Tibial nerve (tissue), 4 donors: ENCODE measurements around the gene LAMP5.

Experiments used
- EP300 ChIP-seq, 2 donors: sonication (generic); formaldehyde crosslinking; IDR thresholded peaks; one replicate each; pipeline ENCODE4 v1.6.1; 2017; ENCODE audit warnings: antibody characterized with exemption in 2 of 2, mild to moderate bottlenecking in 1 of 2
- POLR2A ChIP-seq, 2 donors: fragments of 450-650 bp; IDR thresholded peaks; one replicate each; pipeline ENCODE4 v1.6.1; 2017; ENCODE audit warnings: antibody characterized with exemption in 2 of 2, mild to moderate bottlenecking in 2 of 2, moderate library complexity in 2 of 2
- TF ChIP-seq, protein P1 (sequence below), 5 experiments: fragments of 200-600 bp in 3 of 5; fragments of 450-650 bp in 2 of 5; sonication (generic) in 3 of 5; IDR thresholded peaks; one replicate each; pipeline ENCODE4 v1.5.1; 2016 to 2019; ENCODE audit warnings: antibody characterized with exemption in 5 of 5, mild to moderate bottlenecking in 3 of 5, moderate library complexity in 2 of 5

DNA sequence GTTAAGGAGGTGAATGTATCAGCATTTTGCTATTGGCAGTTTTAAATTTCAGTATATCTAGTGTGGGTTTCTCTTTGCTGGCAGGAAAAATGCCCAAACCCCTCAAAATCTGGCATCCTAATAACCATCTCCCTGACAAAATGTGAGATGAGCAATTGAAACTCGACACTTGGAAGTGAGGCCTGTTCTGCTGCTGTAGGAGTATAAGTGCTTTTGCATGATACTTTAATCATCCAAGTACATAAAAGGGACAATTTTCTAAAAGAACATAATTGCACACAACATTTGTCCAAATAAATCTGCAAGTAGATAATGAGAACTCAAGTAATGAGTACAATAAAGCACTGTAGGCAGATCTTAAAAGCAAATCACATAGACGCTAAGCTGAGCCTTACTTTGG is 36.5 kb downstream of the LAMP5 start:
- TF ChIP-seq, protein P1, sequence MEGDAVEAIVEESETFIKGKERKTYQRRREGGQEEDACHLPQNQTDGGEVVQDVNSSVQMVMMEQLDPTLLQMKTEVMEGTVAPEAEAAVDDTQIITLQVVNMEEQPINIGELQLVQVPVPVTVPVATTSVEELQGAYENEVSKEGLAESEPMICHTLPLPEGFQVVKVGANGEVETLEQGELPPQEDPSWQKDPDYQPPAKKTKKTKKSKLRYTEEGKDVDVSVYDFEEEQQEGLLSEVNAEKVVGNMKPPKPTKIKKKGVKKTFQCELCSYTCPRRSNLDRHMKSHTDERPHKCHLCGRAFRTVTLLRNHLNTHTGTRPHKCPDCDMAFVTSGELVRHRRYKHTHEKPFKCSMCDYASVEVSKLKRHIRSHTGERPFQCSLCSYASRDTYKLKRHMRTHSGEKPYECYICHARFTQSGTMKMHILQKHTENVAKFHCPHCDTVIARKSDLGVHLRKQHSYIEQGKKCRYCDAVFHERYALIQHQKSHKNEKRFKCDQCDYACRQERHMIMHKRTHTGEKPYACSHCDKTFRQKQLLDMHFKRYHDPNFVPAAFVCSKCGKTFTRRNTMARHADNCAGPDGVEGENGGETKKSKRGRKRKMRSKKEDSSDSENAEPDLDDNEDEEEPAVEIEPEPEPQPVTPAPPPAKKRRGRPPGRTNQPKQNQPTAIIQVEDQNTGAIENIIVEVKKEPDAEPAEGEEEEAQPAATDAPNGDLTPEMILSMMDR (IDR thresholded peaks at IDR 0.05): no peak
- no peak for TF ChIP-seq POLR2A (IDR thresholded peaks at IDR 0.05)
- TF ChIP-seq EP300 (IDR thresholded peaks at IDR 0.05): no peak
